GM21390 (cell line): ENCODE data around the gene TXNDC11.

ENCODE experiments used
- ATAC-seq: cut with Tn5 transposase; IDR thresholded peaks from one replicate; pipeline ENCODE4 v1.9.1; 2021; ENCODE audit not compliant: unreplicated experiment

TXNDC11 gene

GRCh38 chr16:11691235-11691634 lies 51.4 kb downstream of the TXNDC11 start:
- no peak for ATAC-seq

DNA sequence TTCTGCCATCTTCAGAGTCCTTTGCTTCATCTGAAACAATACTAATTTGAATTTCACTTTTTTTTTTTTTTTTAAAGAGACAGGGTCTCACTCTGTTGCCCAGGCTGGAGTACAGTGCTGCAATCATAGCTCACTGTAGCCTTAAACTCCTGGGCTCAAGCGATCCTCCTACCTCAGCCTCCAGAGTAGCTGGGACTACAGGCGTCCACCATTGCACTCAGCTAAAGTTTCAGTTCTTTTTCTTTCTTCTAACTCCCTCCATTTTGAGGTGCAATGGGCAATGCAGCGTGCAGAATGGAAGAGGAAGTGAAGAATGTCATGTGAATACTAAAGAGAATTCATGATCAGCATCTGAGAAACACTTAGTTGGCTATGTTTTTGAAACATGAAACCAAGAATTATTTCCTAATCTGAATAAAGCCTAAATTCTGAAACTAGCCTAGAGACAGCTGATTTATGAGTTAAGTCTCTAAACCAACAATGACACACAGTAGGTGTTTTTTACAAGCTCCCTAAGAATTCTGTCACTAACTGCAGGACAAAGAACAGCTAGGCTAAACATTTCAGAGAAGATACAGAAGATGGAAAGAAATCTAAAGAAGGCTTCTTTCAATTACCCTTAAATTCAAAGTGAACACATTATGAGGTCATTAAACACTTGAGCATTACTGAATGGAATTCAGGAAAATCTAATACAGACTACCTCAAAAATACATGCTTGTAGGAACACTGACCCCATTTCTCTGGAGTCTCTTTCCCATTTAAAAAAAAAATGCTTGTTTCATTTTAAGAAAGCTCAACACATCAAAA lies 53.4 kb downstream of the TXNDC11 start:
- ATAC-seq, result peak; percentile 78

GRCh38 chr16:11688520-11688886 lies 54.2 kb downstream of the TXNDC11 start:
- ATAC-seq, result no peak

- no peak for ATAC-seq
Measured at GRCh38 chr16:11687601-11688519, 54.8 kb downstream of the TXNDC11 start.

DNA sequence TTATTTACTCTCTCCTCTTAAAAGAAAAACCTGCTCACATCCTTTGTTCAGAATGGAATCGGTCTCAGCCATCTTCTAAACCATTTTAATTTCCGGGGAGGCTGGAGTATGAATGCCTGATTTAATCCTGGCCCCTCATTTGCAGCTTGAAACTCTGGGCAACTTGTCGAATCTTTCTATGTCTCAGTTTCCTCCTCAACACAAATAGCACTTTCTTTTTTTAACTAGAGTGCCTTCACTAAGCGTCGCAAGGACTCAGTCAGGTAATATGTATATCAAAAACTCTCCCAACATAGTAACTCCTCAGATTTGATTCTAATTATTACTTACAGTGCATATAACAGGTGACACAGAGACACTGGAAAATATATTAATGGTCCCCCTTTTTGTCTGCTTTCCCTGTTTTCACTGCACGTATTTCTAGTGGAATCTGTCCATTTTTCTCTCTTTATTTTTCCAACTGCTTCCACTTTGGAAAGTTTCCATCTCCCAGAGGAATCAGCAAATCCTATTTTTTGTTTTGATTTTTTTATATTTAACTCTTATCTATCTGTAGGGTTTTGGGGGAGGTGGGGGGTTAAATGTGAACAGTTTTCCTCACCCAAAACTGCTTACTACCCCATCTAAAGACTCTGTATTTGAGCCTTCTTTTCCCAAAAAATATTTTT lies 55.8 kb downstream of the TXNDC11 start:
- no peak for ATAC-seq

GRCh38 chr16:11685844-11686618 lies 56.6 kb downstream of the TXNDC11 start:
- ATAC-seq, result no peak

DNA sequence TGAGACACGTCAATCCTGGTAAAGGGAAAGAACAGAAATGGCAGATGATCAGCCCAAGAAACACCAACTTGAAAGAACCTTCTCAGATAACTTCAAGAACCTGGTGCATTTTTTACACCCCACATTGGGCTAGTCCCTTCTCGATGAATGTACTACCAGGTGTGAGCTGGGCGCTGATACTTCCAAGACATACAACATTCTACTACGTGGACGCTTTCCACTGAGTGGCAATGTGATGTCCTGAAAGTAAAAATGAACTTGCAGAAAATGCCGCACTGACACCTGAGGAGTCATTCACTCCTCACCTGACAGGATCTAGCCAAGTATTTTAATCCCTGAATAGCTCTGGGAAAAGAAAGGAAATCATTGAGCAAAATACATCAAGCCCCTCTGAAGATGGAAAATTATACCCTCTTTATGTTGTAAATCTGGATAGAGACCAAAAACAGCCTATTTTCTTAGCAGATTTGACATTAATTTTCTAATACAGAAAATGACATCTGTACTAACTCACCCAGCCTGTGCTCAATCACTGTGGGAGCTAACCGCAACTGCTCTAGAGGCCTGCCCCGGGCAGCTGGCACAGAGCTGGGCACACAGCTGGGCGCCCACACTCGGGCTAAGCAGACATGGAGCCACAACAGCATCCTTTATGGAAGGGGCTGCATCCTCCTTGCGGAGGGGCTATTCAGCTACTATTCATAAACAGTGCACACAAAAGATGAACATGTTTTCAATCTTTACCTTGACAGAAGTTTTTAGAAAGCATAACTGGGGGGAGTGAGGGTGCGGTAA lies 58.2 kb downstream of the TXNDC11 start:
- no peak for ATAC-seq

DNA sequence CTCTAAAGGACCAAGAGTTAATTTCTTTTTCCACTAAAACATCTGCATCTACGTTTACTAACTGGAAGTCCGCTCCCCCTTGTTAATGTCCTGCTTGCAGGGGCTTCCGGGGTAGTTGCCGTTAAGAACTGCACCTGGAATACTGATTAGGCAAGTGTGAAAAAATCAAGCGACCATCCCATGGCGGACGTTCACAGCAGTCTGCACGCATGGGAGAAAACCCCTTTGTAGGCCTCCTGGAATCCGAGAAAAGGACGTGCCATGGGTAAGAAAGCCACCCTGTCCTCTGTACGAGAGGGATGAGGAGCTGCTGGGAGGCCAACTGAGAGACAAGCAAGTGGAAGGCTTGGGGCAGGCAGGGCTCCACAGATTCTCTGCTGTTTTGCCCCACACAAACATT lies 59.5 kb downstream of the TXNDC11 start:
- no peak for ATAC-seq

DNA sequence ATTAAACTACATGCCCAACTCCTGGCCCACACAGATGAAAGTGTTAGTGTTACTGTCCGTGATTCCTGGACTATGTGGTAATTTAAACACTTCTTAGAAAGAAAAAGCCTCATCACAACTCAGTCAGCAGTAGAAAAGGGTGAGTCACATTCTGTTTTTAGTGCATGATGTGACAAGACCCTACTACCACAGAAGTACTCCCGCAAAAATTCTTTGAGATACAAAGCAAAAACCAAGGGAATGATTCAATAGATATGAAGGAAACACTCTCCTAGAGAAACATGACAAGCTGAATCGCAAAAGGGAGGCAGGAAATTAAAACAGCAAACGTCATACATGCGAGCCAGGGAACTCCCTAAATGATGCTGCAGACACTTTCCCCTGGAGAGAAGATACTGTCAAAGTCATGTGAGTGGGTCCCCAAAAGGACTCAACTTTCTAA lies 60.0 kb downstream of the TXNDC11 start:
- ATAC-seq, result peak; percentile 19

DNA sequence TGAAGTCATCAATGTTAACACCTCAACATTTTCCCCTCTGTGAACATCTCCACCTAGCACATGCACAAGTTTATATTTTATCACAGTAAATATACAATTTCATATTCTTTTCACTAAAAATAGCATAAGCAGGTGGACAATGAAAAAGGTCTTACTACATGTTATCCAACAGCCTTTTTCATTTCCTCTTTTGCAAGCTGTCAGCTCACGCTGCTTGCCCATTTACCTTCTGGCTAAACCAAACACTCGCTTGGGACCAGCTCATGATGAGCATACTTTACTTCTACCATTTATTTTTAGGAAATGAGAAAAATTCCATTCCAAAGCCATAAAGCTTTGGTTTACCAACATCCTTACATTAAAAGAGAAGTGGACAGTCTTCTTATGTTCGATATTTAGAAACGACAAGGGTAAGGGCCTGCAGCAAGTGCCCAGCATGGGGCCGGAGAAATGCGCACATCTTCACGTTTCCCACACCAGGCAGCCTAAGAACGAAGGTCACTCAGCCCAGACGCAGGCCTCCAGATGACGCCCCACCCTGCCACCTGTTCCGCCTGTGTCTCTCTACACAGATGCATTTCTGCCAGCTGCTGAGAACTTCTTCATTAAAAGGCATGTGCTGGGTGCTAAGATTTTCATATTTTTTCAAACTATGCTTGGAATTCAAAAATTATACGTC lies 60.5 kb downstream of the TXNDC11 start:
- ATAC-seq, result peak; percentile 43

GRCh38 chr16:11681556-11681955 lies 61.1 kb downstream of the TXNDC11 start:
- peak; percentile 19 for ATAC-seq

- no peak for ATAC-seq
Measured at GRCh38 chr16:11679941-11680911, 62.4 kb downstream of the TXNDC11 start.

- ATAC-seq, result no peak
Measured at GRCh38 chr16:11679250-11679649, 63.4 kb downstream of the TXNDC11 start.

DNA sequence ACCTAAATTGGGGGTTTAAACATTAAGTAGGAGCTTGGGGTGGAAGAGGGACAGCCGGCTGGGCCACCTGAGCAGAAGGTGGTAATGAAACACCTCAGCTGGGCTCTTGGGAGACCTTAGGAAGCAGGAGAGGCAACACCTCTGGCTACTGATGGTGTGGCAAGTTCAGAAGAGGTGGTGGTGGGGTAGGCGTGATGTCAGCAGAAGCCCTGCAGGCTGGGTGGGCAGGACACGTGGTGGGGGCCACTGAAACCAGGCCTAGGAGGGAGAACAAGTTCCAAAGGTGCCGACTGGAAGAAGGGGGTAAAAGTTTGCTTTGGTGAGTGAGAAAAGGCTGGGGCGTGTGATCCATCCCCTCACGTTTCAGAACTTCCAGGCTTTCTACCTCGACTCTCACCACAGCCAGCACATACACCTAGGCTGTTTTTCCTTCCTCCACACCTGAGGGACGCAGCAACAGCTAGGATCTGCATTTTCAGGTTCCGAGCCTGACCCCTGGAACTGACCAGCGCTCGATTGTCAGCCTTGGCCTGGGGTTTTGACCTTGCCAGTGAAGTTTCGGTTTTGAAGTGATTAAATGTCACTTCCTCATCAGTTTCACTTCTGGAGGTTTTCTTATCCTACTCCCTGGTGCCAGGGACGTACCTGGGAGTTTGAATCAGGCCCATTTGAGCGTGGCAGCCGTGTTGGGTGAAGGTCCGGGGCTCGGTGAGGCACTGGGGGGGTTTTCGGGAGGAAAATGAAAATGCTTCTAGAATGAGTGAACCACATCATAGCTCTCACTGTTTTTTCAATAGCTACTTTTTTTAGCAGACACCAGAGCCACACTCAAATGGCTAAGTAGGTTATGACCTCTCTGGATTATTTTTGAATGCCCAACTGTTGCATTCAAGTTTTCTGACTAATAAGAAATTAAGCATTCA lies 64.4 kb downstream of the TXNDC11 start:
- ATAC-seq, result no peak

DNA sequence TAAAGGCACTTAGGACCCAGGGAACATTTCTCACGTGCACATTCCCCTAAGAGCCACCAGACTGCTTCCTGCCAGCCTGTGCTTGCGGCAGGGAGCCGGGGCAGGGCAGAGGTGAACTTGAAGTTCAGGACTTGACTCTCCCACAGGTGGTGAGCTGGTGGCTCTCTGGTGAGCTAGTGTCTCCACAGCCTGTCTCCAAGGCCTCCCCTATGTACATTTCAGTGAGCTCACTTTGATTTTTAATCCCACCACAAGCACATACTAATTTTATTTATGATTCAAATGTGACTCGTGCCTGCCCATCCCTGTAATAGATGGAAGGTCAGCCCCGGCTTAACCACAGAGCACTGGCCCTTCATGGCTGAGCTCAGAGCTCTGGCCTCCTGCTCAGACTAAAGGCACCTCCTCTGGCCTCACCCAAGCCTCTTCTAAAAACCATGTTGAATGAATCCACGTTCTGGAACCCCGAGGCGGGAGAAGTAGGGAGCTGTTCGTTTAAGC lies 65.2 kb downstream of the TXNDC11 start:
- no peak for ATAC-seq

DNA sequence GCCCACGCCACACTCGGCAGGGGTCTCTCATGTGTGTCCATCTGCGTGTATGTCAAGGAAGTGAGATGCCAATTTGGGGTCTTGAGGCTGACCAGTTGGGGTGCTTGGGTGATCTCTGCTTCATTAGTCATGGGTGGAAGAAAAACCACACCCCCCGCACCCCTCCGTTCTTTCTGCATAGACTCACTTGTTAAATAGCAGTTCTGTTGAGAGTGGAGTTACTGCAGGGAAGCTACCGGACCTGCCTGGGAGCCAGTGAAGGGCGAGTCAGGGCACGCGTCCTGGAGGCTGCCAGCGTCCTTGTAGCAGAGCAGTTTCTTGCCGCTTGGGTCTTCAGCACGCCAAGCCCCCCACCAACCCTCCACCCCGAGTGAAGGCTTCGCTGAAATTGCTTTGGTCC lies 65.9 kb downstream of the TXNDC11 start:
- no peak for ATAC-seq
